Upper lobe of left lung (tissue), 4 donors: Measurements from ENCODE around the gene MB.

ENCODE experiments used
- EP300 ChIP-seq, 4 donors: sonication (generic); formaldehyde crosslinking; IDR thresholded peaks; one replicate each; pipeline ENCODE4 v1.5.1; 2017; ENCODE audit warnings: antibody characterized with exemption in 4 of 4, control low read depth in 2 of 4
- POLR2A ChIP-seq, 4 donors: fragments of 450-650 bp; IDR thresholded peaks; one replicate each; pipeline ENCODE4 v1.5.1; 2016 to 2017; ENCODE audit warnings: antibody characterized with exemption in 4 of 4, mild to moderate bottlenecking in 2 of 4
- POLR2AphosphoS5 ChIP-seq, 2 donors: sonication (generic); formaldehyde crosslinking; IDR thresholded peaks; one replicate each; pipeline ENCODE4 v1.5.1; 2017; ENCODE audit warnings: antibody characterized with exemption in 2 of 2
- TF ChIP-seq, protein P1 (sequence below), 6 experiments: fragments of 450-650 bp in 4 of 6; fragments of 200-600 bp in 2 of 6; sonication (generic) in 2 of 6; IDR thresholded peaks; one replicate each; pipeline ENCODE4 v1.5.1; 2016 to 2019; ENCODE audit warnings: antibody characterized with exemption in 6 of 6

DNA sequence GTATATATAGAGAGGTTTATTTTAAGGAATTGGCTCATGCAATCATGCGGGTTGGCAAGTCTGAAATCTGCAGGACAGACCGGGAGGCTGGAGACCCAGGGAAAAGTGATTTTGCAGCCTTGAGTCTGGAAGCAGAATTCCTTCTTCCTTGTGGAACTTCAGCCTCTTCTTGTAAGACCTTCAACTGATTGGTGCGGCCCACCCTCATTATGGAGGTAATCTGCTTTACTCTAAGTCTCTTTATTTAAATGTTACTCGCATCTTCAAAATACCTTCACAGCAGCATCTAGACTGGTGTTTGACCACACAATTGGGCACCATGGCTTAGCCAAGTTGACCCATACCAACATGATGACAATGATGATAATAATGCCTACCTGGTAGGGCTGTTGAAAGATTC, 17.8 kb downstream of the MB start:
- TF ChIP-seq, protein P1, sequence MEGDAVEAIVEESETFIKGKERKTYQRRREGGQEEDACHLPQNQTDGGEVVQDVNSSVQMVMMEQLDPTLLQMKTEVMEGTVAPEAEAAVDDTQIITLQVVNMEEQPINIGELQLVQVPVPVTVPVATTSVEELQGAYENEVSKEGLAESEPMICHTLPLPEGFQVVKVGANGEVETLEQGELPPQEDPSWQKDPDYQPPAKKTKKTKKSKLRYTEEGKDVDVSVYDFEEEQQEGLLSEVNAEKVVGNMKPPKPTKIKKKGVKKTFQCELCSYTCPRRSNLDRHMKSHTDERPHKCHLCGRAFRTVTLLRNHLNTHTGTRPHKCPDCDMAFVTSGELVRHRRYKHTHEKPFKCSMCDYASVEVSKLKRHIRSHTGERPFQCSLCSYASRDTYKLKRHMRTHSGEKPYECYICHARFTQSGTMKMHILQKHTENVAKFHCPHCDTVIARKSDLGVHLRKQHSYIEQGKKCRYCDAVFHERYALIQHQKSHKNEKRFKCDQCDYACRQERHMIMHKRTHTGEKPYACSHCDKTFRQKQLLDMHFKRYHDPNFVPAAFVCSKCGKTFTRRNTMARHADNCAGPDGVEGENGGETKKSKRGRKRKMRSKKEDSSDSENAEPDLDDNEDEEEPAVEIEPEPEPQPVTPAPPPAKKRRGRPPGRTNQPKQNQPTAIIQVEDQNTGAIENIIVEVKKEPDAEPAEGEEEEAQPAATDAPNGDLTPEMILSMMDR (IDR thresholded peaks at IDR 0.05) = no peak
- TF ChIP-seq POLR2A (IDR thresholded peaks at IDR 0.05) (no peak), POLR2AphosphoS5 (IDR thresholded peaks at IDR 0.05) (no peak), EP300 (IDR thresholded peaks at IDR 0.05) (no peak)
